ENCODE measurements around the gene EFCAB6. TPM values are rescaled to one million over a fixed set of nuclear protein-coding genes. Genes with fewer than 3 reads are reported as not detected.

Gene EFCAB6
- total and polyA plus RNA-seq, 2 of the 13 experiments (the other 11 are each of a cell fraction or from before 2014, with no cell fraction given), result not detected

GRCh38 chr22:43745783-43746356, 66.2 kb downstream of the EFCAB6 start (continued):
- TF ChIP-seq, protein P1, sequence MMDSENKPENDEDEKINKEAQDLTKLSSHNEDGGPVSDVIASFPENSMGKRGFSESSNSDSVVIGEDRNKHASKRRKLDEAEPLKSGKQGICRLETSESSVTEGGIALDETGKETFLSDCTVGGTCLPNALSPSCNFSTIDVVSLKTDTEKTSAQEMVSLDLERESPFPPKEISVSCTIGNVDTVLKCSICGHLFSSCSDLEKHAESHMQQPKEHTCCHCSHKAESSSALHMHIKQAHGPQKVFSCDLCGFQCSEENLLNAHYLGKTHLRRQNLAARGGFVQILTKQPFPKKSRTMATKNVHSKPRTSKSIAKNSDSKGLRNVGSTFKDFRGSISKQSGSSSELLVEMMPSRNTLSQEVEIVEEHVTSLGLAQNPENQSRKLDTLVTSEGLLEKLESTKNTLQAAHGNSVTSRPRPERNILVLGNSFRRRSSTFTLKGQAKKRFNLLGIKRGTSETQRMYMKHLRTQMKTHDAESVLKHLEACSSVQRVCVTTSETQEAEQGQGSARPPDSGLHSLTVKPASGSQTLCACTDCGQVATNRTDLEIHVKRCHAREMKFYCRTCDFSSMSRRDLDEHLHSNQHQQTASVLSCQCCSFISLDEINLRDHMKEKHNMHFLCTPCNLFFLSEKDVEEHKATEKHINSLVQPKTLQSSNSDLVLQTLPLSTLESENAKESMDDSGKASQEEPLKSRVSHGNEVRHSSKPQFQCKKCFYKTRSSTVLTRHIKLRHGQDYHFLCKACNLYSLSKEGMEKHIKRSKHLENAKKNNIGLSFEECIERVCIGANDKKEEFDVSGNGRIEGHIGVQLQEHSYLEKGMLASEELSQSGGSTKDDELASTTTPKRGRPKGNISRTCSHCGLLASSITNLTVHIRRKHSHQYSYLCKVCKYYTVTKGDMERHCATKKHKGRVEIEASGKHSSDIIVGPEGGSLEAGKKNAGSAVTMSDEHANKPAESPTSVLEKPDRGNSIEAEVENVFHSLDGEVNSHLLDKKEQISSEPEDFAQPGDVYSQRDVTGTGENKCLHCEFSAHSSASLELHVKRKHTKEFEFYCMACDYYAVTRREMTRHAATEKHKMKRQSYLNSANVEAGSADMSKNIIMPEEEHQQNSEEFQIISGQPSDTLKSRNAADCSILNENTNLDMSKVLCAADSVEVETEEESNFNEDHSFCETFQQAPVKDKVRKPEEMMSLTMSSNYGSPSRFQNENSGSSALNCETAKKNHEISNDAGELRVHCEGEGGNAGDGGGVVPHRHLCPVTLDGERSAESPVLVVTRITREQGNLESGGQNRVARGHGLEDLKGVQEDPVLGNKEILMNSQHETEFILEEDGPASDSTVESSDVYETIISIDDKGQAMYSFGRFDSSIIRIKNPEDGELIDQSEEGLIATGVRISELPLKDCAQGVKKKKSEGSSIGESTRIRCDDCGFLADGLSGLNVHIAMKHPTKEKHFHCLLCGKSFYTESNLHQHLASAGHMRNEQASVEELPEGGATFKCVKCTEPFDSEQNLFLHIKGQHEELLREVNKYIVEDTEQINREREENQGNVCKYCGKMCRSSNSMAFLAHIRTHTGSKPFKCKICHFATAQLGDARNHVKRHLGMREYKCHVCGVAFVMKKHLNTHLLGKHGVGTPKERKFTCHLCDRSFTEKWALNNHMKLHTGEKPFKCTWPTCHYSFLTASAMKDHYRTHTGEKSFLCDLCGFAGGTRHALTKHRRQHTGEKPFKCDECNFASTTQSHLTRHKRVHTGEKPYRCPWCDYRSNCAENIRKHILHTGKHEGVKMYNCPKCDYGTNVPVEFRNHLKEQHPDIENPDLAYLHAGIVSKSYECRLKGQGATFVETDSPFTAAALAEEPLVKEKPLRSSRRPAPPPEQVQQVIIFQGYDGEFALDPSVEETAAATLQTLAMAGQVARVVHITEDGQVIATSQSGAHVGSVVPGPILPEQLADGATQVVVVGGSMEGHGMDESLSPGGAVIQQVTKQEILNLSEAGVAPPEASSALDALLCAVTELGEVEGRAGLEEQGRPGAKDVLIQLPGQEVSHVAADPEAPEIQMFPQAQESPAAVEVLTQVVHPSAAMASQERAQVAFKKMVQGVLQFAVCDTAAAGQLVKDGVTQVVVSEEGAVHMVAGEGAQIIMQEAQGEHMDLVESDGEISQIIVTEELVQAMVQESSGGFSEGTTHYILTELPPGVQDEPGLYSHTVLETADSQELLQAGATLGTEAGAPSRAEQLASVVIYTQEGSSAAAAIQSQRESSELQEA (CRISPR knock-in tag; IDR thresholded peaks at IDR 0.05; ENCODE audit: not compliant biosample characterization), result no peak
- TF ChIP-seq ZNF879 (CRISPR knock-in tag; IDR thresholded peaks at IDR 0.05) (no peak), SALL2 (CRISPR knock-in tag; IDR thresholded peaks at IDR 0.05) (no peak), SOX6 (IDR thresholded peaks at IDR 0.05) (no peak), SOX6 (CRISPR knock-in tag; IDR thresholded peaks at IDR 0.05) (no peak), ZNF136 (CRISPR knock-in tag; IDR thresholded peaks at IDR 0.05; ENCODE audit: low read depth) (no peak), NBN (conservative IDR thresholded peaks at IDR 0.05) (no peak), TMF1 (CRISPR knock-in tag; IDR thresholded peaks at IDR 0.05; ENCODE audit: low read depth) (no peak)
- TF ChIP-seq, protein P2, sequence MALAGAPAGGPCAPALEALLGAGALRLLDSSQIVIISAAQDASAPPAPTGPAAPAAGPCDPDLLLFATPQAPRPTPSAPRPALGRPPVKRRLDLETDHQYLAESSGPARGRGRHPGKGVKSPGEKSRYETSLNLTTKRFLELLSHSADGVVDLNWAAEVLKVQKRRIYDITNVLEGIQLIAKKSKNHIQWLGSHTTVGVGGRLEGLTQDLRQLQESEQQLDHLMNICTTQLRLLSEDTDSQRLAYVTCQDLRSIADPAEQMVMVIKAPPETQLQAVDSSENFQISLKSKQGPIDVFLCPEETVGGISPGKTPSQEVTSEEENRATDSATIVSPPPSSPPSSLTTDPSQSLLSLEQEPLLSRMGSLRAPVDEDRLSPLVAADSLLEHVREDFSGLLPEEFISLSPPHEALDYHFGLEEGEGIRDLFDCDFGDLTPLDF (CRISPR knock-in tag; IDR thresholded peaks at IDR 0.05), result no peak

Measured in HepG2 (cell line).